ENCODE measurements around the gene SLC25A29.

GRCh38 chr14:100243020-100243419 is 63.2 kb downstream of the SLC25A29 start:
- TF ChIP-seq GATA3 (IDR thresholded peaks at IDR 0.05; ENCODE audit: low read depth, low read length) (no peak), GATA2 (IDR thresholded peaks at IDR 0.05; ENCODE audit: low read depth, low read length) (no peak)
